PC-9 (cell line): ENCODE data around the gene IL20.

Experiments used
- CTCF ChIP-seq: fragments of 200-600 bp; sonication (generic); conservative IDR thresholded peaks from 2 replicates; pipeline ENCODE4 v1.6.1; 2017; ENCODE audit warnings: mixed run types, antibody characterized with exemption, mild to moderate bottlenecking, moderate library complexity
- EZH2 ChIP-seq: fragments of 200-600 bp; sonication (generic); IDR thresholded peaks from 2 replicates; pipeline ENCODE4 v1.8.0; 2017; ENCODE audit warnings: antibody characterized with exemption, low read depth

DNA sequence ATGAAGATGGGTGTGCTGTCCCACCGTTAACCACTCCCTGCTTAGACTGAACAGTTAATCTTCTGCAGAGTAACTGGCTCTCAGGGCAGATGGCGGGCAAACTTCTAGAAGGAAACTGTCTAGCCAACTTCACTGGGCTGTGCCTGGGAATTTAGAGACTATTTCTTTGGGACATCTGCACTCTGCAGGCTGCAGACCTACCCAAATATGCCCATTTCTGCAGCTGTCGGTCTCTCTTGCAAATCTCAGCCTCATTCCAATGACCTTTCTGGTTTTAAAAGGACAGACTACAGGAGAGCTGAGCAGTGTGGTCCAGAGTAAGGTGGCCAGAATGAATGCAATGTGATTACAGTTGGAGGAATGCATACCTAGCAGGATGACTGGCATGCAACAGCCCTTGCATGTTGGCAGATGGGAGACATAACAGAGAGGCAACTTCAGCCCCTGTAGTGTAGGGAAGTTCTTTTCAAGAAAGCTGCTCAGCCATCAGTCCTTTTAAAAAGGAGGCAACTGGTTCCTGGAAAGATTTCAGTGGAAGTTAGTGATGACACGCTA, 26.3 kb upstream of the IL20 start:
- TF ChIP-seq CTCF (no peak), EZH2 (no peak)
